ENCODE results near the gene SERTM2. TPM values are rescaled to one million over a fixed set of nuclear protein-coding genes. Genes with fewer than 3 reads are reported as not detected.

The SERTM2 gene
- total RNA-seq, 1 experiment from 2014 or later = 1.4 TPM

- Histone ChIP-seq H3K27me3 (replicated peaks; ENCODE audit: control insufficient read depth, insufficient read depth, low read length) (no peaks in the 10 kb centered on the region), H3K4me3 (ENCODE audit: low read depth, low read length) (no peak overlapping the region), H3K36me3 (ENCODE audit: control insufficient read depth, insufficient read depth, low read length) (no peaks in the 10 kb centered on the region), H3K4me1 (no peaks in the 10 kb centered on the region), H3K9me3 (no peaks in the 10 kb centered on the region)
- CTCF ChIA-PET = no interaction called here
- H3K9me3 Mint-ChIP-seq (ENCODE audit: unreplicated experiment) = no peaks in the 10 kb centered on the region
- H3K27ac Mint-ChIP-seq (ENCODE audit: unreplicated experiment) = no peak overlapping the region
- POLR2A ChIA-PET = no interaction called here
- H3K36me3 Mint-ChIP-seq (ENCODE audit: insufficient read depth, unreplicated experiment) = no peaks in the 10 kb centered on the region
- DNase-seq = no peak
- H3K4me3 Mint-ChIP-seq (ENCODE audit: unreplicated experiment) = no peak overlapping the region
- intact Hi-C loops (cut with micrococcal nuclease; ENCODE audit: unreplicated experiment) = loop anchor here (10.0 kb wide), 1 partner anchor 50 kb away; no protein-coding TSS in a partner anchor
- H3K4me1 Mint-ChIP-seq (ENCODE audit: low read depth, unreplicated experiment) = no peaks in the 10 kb centered on the region
- BruUV-seq (replicated peaks) = no TSS peak
- no peak for TF ChIP-seq CTCF (IDR thresholded peaks at IDR 0.05; ENCODE audit: insufficient read depth in 1 of 2, low read depth in 1 of 2, low read length in 1 of 2, severe bottlenecking in 1 of 2, unreplicated experiment in 1 of 2)
- no peaks in the 10 kb centered on the region for H3K27me3 Mint-ChIP-seq (ENCODE audit: insufficient read depth, unreplicated experiment)
Observed at GRCh38 chrX:111515298-111515697, 3.9 kb downstream of the SERTM2 start.

- H3K4me3 ChIP-seq (ENCODE audit: low read depth, low read length) = no peak overlapping the region
- no peaks in the 10 kb centered on the region for H3K36me3 Mint-ChIP-seq (ENCODE audit: insufficient read depth, unreplicated experiment)
- no peaks in the 10 kb centered on the region for H3K27me3 Mint-ChIP-seq (ENCODE audit: insufficient read depth, unreplicated experiment)
- intact Hi-C loops (cut with micrococcal nuclease; ENCODE audit: unreplicated experiment) = loop anchor here (10.0 kb wide), 1 partner anchor 46 kb away; no protein-coding TSS in a partner anchor
- DNase-seq = no peak
- H3K27me3 ChIP-seq (replicated peaks; ENCODE audit: control insufficient read depth, insufficient read depth, low read length) = no peaks in the 10 kb centered on the region
- no peak overlapping the region for H3K27ac Mint-ChIP-seq (ENCODE audit: unreplicated experiment)
- no peak for TF ChIP-seq CTCF (IDR thresholded peaks at IDR 0.05; ENCODE audit: insufficient read depth in 1 of 2, low read depth in 1 of 2, low read length in 1 of 2, severe bottlenecking in 1 of 2, unreplicated experiment in 1 of 2)
- no peaks in the 10 kb centered on the region for H3K36me3 ChIP-seq (ENCODE audit: control insufficient read depth, insufficient read depth, low read length)
- no peaks in the 10 kb centered on the region for H3K9me3 Mint-ChIP-seq (ENCODE audit: unreplicated experiment)
- H3K4me1 ChIP-seq = no peaks in the 10 kb centered on the region
- CTCF ChIA-PET = no interaction called here
- BruUV-seq (replicated peaks) = no TSS peak
- H3K9me3 ChIP-seq = no peaks in the 10 kb centered on the region
- H3K4me3 Mint-ChIP-seq (ENCODE audit: unreplicated experiment) = no peak overlapping the region
- no peaks in the 10 kb centered on the region for H3K4me1 Mint-ChIP-seq (ENCODE audit: low read depth, unreplicated experiment)
- POLR2A ChIA-PET = no interaction called here
Observed at GRCh38 chrX:111518667-111519066, 7.2 kb downstream of the SERTM2 start.

- Mint-ChIP-seq H3K9me3 (ENCODE audit: unreplicated experiment) (no peaks in the 10 kb centered on the region), H3K4me1 (ENCODE audit: low read depth, unreplicated experiment) (no peaks in the 10 kb centered on the region), H3K4me3 (ENCODE audit: unreplicated experiment) (no peak overlapping the region), H3K27ac (ENCODE audit: unreplicated experiment) (no peak overlapping the region), H3K27me3 (ENCODE audit: insufficient read depth, unreplicated experiment) (no peaks in the 10 kb centered on the region), H3K36me3 (ENCODE audit: insufficient read depth, unreplicated experiment) (no peaks in the 10 kb centered on the region)
- CTCF ChIA-PET = no interaction called here
- Histone ChIP-seq H3K4me1 (no peaks in the 10 kb centered on the region), H3K27me3 (replicated peaks; ENCODE audit: control insufficient read depth, insufficient read depth, low read length) (no peaks in the 10 kb centered on the region), H3K9me3 (no peaks in the 10 kb centered on the region), H3K36me3 (ENCODE audit: control insufficient read depth, insufficient read depth, low read length) (no peaks in the 10 kb centered on the region), H3K4me3 (ENCODE audit: low read depth, low read length) (no peak overlapping the region)
- POLR2A ChIA-PET = no interaction called here
- DNase-seq = no peak
- BruUV-seq (replicated peaks) = no TSS peak
- intact Hi-C loops (cut with micrococcal nuclease; ENCODE audit: unreplicated experiment) = loop anchor here (10.0 kb wide), 1 partner anchor 46 kb away; no protein-coding TSS in a partner anchor
- TF ChIP-seq CTCF (IDR thresholded peaks at IDR 0.05; ENCODE audit: insufficient read depth in 1 of 2, low read depth in 1 of 2, low read length in 1 of 2, severe bottlenecking in 1 of 2, unreplicated experiment in 1 of 2) = no peak
Observed at GRCh38 chrX:111519215-111519614, 7.8 kb downstream of the SERTM2 start.

Measured in Caco-2 (cell line).